ENCODE data around the gene CPSF6.

DNA sequence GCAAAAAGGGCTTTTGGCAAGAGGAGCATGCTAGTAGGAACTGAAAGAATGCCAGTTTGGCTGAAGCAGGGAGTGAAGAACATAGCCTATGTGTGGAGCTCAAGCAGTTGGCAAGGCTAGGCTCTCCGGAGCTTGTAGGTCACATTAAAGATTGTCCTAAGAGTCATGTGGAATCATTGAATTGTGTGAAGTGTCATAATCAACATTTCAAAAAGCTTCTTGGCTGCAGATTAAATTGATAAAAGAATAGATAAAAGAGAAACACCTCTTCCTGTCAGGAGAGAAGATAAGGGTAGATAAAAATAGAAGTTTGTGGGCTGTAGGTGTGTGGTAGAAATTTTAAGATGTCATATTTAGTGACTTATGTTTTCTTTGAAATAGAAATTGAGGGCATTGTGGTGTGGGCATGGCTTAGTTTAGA, 36.1 kb downstream of the CPSF6 start:
- no peak for TF ChIP-seq EZH2phosphoT487 (IDR thresholded peaks at IDR 0.05; ENCODE audit: insufficient read depth, low read depth)
- TF ChIP-seq EZH2 (IDR thresholded peaks at IDR 0.05; ENCODE audit: insufficient read depth, poor library complexity, severe bottlenecking), result no peak
